Endothelial cell of hepatic sinusoid (primary cell): Measurements from ENCODE around the gene PRCP.
"Not testable (repeated sequence)": the region's sequence is repeated elsewhere in the genome, so short reads cannot be mapped to it uniquely, and the experiment has no call there.

Experiments
- in situ Hi-C: cut with HindIII; loops from 2 replicates; pipeline ENCODE4 v1.10.0; 2017; ENCODE audit warnings: low sequenced_read_pairs

PRCP gene

DNA sequence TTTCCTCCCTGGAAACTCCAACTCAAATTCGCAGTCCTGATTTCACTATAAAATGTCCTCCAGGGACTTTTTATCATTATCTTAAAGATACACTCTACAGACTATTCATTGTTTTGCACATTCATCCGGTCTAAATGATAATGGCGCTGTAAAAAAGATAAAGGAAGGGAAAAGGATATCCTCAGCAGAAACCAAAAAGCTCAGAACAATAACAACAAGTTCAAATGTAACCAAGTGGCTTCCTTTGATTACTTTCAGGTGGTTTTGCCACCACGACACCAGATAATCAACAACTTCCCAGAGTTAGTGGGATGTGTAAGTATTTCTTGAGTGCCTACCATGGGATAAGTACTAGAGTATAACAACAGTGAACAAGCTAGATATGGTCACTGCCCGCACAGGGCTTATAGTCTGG is 26.3 kb downstream of the PRCP start:
- in situ Hi-C loops: no loop called here

DNA sequence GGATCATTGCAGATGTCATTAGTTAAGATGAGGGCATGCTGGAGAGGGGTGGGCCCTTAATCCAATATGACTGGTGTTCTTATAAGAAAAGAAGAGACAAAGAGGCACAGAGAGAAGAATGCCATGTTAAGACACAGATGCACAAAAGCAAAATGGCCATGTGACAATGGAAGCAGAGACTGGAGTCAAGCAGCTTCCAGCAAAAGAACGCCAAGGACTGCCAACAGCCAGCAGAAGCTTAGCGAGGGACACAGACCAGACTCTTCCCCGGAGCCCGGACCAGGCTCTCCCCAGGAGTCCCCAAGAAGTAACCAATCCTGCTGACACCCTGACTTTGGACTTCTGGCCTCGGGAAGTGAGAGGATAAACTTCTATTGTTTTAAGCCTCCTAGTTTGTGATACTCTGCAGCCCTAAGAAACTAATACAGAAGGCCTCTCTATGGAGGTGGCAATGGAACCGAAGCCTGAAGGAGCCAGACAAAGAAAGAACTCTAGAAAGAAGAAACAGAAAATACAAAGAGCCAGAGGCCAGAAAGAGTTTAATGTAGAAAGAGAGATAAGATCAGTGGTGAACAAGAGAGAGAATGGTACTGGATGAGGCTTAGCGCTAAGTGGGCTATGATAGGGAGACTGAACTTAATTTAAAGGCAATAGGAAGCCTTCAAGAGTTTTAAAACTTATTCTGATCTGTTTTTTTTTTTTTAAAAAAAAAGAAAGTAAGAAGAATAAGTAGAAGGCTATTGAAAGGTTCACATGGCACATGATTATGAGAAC is 27.7 kb downstream of the PRCP start:
- in situ Hi-C loops: no loop called here

DNA sequence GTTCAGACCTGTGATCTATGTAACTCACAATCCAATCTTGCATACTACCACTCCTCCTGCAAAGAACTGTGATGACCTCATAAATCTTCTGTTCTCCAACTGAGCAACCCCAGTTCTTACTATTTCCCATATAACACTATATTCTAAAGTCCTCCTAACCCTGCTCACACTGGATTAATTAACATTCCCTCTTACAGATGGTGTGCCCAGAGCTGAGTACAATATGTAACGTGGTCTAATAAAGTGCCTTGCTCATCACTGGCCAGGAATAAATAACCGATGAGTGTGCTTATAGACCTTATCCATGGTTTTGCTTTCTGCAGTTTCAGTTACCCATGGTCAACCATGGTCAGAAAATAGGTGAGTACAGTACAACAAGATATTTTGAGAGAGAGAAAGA is 28.6 kb downstream of the PRCP start:
- in situ Hi-C loops: no loop called here

DNA sequence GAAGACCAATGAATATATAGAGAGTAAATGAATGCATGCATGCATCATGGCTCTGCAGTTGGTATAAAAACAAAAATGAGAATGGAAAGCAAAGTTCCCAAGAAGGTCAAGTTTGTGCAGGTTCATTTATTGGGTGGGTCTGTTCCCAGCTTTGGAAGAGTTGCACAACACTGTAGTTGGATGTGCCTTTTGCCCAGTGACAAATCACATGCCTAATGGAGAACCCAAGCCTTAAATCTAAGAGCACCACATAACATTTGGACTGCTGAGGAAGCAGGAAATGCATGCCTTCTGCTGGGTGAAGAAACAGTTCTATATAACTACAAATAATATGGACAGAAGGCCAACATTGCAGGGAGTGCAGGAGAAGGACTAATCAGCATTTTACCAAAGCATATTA is 30.6 kb downstream of the PRCP start:
- in situ Hi-C loops: no loop called here

DNA sequence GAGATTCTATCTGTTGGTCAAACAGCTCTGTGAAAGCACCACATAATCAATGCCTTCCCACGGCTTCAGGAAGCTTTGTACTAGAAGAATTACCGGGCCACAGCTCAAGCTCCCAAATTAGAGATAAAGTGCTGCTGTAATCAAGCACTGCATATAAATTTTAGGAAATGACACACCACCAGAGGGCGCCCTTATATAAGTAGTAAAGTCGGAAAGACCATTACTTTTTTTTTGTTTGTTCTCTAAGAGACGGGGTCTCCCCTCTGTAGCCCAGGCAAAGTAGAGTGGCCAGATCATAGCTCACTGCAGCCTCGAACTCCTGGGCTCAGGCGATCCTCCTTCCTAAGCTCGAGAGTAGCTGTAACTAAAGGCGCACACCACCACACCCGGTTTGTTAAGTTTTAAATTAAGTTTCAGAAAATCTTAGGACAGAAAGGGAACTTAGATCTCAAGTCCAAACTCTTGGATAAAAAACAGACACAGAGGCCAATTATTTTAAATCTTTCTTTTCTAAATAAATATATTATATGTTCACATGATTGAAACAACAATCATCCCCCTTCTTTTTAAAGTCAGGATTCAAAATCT is 32.6 kb downstream of the PRCP start:
- in situ Hi-C loops: no loop called here

DNA sequence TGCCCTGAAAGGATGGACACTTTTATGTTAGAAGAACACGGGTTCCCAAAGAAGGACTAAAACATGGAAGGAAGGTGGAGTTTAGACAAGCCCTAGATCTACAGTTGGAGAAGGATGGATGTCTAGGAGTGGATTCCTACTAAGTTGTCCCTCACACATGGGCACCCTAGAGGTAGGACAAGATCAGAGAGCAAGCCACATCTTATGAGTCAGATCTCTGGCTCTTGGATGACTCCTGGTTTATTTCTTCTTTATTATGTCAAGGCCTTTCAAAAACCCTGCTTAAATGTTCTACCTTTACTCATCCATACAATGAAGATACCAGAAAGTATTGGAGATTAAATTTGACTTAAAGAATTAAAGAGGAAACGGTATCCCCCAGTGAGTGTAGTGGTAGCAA is 34.4 kb downstream of the PRCP start:
- in situ Hi-C loops: no loop called here

DNA sequence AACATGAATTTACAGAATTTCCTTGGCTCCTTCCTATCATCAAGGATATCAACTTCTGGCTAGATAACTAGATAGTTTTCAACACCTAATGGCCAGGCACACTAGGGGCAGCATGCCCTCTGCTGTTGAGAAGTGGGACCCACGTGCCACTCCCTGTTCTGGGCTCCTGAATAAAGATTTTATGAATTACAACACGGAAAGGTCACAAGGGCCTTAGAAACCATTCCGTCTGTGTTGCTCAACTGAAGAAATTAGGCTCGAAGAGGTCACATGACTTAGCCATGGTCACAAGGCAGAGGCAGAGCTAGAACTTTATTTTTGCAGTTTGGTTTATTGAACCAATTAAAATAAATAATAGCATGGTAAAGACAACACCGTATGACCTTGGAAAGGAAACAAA is 36.0 kb downstream of the PRCP start:
- in situ Hi-C loops: no loop called here

DNA sequence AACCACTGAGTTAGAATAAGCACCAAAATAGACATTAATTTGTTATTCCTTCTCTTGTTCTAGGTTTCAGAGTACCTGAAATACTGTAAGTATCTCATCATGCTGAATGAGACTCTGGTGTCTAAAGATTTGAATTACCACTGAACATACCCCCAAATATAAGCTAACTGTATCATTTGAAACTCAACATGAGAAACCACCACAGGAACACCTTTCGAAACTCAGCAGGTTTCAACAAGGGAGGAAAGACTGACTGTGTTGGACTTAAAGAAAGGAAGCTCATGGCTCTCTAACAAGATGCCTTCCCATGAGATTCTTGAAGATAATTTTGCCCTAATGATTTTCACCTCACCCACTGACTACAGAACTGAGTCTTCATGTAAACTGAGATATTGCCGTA is 37.0 kb downstream of the PRCP start:
- in situ Hi-C loops: no loop called here

DNA sequence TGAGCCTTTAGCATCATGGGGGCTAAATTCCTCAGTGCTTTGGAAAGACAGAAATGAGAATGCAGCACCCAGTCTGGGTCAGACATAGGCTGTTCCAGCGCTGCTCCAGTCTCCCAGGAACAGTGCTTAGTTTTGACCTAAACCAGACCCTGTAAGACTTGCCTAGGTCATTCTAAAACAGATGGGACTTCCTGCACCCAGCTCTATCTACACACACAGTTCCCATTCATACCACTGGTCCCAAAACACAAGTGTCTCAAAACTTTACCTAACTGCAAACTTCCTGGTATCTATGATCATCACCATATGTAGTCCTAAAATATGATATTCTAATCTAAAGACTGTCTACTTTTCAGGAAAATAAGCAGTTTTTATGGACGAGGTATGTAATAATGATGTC is 37.9 kb downstream of the PRCP start:
- in situ Hi-C loops: no loop called here

DNA sequence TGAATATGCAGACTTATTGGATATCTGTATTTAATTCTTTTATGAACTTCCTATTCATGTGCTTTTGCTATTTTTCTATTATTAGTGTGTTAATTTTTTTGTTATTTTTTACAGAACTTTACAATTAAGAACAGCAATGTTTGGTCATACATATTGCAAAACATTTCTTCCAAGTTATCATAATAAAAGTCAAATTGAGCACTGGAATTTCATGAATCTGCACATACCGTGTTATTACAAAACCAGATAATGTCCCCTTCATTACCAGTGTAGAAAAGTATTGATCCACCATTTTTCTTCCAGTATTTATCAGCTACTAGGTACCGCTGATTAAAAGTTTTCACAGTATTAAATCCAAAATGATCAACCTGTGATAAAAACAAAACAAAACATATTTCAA is 40.5 kb downstream of the PRCP start:
- in situ Hi-C loops: no loop called here

DNA sequence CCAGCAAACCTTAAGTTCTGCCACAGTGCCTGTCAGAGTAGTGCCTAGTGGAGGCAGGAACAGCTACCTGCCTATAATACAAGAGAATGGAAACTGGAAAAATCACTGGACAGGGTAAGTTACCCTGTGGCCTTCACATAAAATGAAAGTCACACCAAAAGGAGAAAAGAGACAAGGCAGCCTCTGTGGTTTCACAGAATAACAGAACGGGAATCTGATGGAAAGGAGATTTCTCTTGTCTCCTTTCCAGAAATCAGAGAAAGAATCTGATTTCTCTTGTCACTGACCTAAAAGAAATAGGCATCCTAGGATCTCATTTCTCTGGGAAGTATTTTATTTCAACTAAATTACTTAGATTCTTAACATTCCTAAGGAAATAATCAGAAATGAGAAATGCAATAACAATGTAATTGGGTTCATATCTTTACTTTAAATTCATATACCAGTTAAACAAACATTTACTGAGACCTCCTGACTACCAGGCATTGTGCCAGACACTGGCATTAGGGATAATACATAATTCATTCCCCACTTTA is 41.6 kb downstream of the PRCP start:
- in situ Hi-C loops: no loop called here

DNA sequence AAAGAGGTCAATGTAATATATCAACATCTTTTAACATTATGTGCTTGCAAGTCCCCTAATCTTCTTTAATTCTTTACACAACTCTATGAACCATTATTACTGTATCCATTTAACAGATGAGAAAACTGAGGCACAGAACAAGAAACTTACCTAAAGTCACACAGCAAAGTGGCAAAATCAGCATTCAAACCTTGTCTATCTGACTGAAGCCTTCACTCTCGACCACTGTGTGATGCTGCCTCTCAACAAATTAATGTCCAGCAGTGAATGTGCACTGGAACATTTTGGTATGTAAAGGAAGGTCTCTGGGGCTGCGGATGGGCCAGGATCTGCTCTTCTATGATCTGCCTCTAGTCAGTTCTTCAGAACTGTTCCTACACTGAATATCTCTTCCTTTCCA is 42.1 kb downstream of the PRCP start:
- in situ Hi-C loops: no loop called here

DNA sequence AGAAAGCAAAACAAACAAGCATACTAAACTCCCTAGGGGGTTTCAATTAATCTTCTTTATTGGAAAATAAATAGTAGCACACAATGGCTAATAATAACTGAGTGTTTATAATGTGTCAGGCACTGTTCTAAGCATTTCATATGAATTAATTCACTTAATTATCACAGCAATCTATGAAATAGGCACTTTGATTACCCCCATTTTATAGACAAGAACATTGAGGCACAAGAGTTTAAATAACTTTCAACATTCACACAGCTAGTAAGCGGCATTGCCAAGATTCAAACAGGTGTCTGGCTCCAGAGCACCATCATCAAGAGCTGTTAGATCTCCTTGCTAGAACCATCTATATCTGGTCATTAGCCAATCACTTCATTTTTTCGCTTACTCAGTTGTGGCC is 43.1 kb downstream of the PRCP start:
- in situ Hi-C loops: no loop called here

DNA sequence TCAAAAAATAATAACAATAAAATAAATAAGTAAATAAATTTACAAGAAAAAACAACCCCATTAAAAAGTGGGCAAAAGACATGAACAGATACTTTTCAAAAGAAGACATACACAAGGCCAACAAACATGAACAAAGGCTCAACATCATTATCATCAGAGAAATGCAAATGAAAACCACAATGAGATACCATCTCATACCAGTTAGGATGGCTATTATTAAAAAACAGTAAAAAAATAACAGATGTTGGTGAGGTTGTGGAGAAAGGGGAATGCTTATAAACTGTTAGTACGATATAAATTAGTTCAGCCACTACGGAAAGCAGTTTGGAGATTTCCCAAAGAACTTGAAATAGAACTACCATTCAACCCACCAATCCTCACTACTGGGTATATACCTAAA is 44.6 kb downstream of the PRCP start:
- in situ Hi-C loops: no loop called here

DNA sequence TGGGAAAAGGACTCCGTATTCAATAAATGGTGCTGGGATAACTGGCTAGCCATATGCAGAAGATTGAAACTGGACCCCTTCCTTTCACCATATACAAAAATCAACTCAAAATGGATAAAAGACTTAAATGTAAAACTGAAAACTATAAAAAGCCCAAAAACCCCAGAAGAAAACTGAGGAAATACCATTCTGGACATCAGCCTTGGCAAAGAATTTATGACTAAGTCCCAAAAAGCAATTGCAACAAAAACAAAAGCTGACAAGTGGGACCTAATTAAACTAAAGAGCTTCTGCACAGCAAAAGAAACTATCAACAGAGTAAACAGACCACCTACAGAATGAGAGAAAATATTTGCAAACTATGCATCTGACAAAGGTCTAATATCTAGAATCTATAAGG is 45.3 kb downstream of the PRCP start:
- in situ Hi-C loops: not testable (repeated sequence)

DNA sequence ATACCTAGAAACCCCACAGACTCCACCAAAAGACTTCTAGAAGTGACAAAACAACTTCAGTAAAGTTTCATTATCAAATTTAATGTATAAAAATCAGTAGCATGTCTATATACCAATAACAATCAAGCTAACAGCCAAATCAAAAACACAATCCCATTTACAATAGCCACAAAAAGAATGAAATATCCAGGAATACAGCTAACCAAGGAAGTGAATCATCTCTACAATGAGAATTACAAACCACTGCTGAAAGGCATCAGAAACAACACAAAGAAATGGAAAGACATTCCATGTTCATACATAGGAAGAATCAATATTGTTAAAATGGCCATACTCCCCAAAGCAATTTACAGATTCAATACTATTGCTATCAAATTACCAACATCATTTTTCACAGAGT is 46.0 kb downstream of the PRCP start:
- in situ Hi-C loops: no loop called here

DNA sequence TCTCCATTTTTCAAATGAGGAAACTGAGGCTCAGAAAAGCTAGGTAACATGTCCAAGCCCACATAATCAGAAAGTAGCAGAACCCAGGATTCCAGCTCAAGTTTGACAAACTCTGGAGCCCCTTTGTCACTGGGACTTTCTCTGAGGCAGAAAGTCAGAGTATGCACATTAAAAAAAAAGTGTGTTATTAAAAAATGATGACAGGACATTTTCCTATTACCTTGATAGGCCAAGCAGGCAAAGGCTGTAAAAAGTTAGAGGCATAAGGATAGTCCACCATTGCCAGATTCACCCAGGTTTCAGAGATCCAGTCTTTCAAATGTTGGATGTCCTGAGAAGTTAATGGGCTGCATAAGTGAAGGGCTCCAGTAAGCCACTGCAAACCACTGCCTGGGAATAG is 51.4 kb downstream of the PRCP start:
- in situ Hi-C loops: no loop called here

DNA sequence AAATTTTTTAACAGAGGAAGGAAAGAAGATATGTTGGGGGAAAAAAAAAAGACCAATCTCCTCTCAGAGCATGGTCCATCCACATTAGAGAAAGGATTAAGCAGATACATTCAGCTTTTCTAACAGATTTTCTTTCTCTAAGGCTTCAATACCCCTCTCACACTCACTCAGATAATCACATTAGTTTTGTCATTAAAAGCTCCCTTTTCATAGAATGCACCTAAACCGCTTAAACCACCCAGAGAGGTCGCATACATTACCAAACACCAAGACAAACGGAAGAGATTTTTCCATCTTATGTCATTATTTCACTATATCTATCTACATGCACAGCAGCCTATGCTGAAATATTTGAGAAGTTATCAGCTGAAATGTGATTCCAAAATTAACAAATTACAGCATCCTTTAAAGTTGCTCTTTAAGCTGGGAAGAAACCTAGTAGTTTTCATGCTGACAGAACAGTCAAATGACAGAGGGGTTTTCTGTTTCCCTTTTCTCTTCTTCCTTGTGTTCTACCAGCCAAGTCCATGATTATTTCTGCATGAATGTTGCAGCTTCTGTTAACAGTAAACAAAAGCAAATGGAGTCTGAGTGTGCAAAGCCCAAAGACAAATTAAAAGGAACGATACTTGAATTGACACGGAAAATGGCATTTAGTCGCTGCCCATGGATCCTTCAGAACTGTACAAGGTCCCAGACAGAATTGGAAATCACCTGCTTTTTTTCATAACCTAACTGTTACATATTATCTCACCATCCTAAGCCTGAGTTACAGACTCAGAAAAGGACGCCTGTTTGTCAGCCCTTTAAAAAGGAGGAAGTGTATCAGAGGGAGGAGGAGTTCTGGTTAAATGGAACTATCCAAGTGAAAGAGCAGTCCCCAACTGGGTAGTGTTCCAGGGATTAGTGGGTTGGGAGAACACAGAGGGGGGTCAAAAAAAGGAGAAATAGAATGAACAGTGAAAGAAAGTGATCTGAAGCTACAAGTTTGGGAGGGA is 54.6 kb downstream of the PRCP start:
- in situ Hi-C loops: no loop called here

DNA sequence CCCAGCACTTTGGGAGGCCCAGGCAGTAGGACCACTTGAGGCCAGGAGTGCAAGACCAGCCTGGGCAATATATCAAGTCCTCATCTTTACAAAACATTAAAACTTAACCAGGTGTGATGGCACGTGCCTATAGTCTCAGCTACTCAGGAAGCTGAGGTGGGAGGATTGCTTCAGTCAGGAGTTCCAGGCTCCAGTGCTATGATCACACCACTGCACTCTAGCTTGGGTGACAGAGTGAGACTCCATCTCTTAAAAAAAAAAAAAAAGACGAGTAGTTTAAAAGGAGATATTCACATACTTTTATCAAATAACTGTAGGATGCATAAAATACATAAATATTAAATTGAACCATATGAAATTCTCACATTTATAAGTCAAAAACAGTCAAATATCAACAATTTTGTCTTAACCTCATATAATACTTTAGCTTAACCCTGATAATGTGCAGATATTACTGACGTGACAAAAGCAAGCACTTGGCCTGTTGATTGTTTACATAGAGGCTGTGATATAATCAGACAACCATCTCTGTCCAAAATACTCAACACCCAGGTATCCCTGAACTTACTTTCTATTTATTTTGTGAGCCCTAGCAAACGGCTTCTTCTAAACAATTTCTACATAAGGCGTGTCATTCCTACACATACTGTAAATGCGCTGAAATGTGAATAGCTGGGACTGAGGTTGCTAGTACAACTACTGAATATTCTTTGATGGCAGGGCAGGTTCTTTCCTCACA is 57.0 kb downstream of the PRCP start:
- in situ Hi-C loops: no loop called here

DNA sequence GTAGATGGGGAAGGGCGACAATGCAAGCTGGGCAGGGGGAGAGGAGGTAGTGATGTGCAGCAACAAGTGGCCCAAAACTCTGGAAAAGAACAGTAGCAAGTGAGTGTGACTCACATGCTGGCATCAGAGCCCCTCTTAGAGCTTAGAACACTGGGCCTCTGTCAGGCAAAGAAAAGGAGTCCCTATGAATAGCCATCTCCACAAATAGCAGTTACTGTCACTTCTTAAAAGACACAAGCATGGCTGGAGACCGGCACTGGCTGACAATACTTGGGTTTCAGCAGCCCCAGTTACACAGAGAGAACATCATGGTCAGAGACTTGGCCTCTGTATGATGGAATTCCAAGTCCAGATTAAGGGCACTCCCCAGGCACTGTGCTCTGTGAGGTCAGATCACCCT is 58.2 kb downstream of the PRCP start:
- in situ Hi-C loops: no loop called here

DNA sequence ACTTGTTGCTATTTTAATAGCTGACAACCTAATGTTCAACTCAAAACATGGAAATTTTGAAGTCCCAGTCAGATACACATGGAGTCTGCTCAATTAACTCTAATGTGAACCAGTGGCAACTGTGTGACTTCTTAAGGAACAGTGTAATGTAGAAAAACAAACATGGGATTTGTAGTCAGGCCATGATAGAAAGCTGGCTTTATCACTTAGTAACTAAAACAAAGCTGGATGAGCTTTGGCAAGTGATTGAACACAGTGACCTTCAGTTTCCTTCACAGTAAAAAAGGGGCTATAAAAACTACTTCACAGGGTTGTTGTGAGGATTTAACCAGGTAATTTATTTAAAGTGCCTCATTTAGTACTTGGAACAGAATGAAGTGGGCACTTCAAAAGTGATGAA is 62.6 kb downstream of the PRCP start:
- in situ Hi-C loops: no loop called here
